GM18511 (cell line): ENCODE data around the gene GRHL3.

Experiments
- ATAC-seq: cut with Tn5 transposase; IDR thresholded peaks from one replicate; pipeline ENCODE4 v1.9.1; 2021; ENCODE audit warnings: mild to moderate bottlenecking, moderate library complexity; ENCODE audit not compliant: unreplicated experiment

The GRHL3 gene

GRCh38 chr1:24340770-24341169 lies 21.6 kb downstream of the GRHL3 start:
- no peak for ATAC-seq

GRCh38 chr1:24341260-24341659 lies 22.1 kb downstream of the GRHL3 start:
- no peak for ATAC-seq

GRCh38 chr1:24343412-24344089 lies 24.4 kb downstream of the GRHL3 start:
- ATAC-seq, result no peak

GRCh38 chr1:24344090-24344742 lies 25.1 kb downstream of the GRHL3 start:
- ATAC-seq, result no peak

GRCh38 chr1:24345334-24345733 lies 26.2 kb downstream of the GRHL3 start:
- ATAC-seq, result no peak

GRCh38 chr1:24347159-24347934 lies 28.2 kb downstream of the GRHL3 start:
- no peak for ATAC-seq

- no peak for ATAC-seq
Observed at GRCh38 chr1:24348196-24348595, 29.0 kb downstream of the GRHL3 start.

- no peak for ATAC-seq
Observed at GRCh38 chr1:24349891-24350290, 30.7 kb downstream of the GRHL3 start.

- ATAC-seq, result peak; percentile 60
Observed at GRCh38 chr1:24351247-24351646, 32.1 kb downstream of the GRHL3 start.

GRCh38 chr1:24351918-24352627 lies 32.9 kb downstream of the GRHL3 start:
- ATAC-seq, result no peak

- no peak for ATAC-seq
Observed at GRCh38 chr1:24353292-24353891, 34.2 kb downstream of the GRHL3 start.

GRCh38 chr1:24355466-24355865 lies 36.3 kb downstream of the GRHL3 start:
- no peak for ATAC-seq

- no peak for ATAC-seq
Observed at GRCh38 chr1:24357038-24357437, 37.9 kb downstream of the GRHL3 start.

GRCh38 chr1:24360681-24361080 lies 41.5 kb downstream of the GRHL3 start:
- no peak for ATAC-seq

GRCh38 chr1:24361811-24362210 lies 42.7 kb downstream of the GRHL3 start:
- no peak for ATAC-seq

- no peak for ATAC-seq
Observed at GRCh38 chr1:24362396-24362795, 43.2 kb downstream of the GRHL3 start.

GRCh38 chr1:24362982-24363614 lies 43.9 kb downstream of the GRHL3 start:
- ATAC-seq, result no peak

- ATAC-seq, result no peak
Observed at GRCh38 chr1:24363994-24364393, 44.8 kb downstream of the GRHL3 start.

- no peak for ATAC-seq
Observed at GRCh38 chr1:24364605-24364974, 45.4 kb downstream of the GRHL3 start.

- peak; percentile 75 for ATAC-seq
Observed at GRCh38 chr1:24364975-24365678, 46.0 kb downstream of the GRHL3 start.
